Retina (tissue), 1 donor: Measurements from ENCODE around the gene CRB1.
"Not testable (repeated sequence)": the region's sequence is repeated elsewhere in the genome, so short reads cannot be mapped to it uniquely, and the experiment has no call there.

Experiments used
- DNase-seq: peaks from one replicate; pipeline ENCODE4 v3.0.0-alpha.2; 2016

CRB1 gene

DNA sequence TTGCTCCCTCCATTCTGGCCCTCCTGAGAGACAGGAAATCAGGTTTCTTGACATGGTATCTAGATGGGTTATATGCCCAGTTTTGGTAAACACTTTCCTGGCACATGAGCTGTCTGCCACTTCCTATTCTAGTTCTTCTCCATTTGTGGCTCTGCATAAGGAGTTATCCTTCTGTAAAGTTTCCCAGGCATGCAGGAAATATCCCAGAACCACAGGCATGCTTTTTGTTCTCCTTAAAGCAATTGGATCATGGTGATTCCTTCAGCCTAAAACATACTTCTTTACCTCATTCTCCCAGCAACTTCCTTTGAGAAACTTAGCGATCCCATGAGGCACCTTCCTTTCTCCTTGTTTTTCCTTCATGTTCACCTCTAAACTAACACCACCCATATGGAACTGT lies 199.8 kb downstream of the CRB1 start:
- DNase-seq: no peak

DNA sequence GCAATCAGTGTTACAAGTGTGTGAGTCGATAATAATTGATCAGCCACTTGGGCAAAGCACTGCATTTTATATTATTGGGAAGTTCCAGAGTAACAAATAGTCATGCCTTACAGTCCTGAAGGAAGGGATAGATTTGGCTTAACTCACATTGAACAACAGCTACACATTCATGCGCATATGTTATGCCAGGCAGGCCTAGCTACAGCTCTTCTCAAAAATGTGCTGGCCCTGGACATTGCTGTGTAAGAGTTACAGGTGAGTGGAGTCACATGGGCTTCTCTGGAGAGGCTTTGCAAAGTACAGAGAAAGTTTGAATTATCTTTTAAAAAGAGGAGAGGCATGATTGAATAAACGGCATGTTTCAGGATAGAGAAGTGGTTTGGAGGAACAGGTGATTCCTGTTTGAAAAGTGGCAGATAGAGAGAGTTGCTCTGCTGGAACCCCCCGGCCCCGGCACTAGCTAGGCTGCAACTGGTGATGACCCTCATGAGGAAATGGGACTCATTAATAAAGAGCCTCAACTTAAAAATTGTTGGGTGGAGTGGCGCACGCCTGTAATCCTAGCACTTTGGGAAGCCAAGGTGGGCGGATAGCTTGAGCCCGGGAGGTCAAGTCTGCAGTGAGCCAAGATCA lies 200.6 kb downstream of the CRB1 start:
- no peak for DNase-seq

DNA sequence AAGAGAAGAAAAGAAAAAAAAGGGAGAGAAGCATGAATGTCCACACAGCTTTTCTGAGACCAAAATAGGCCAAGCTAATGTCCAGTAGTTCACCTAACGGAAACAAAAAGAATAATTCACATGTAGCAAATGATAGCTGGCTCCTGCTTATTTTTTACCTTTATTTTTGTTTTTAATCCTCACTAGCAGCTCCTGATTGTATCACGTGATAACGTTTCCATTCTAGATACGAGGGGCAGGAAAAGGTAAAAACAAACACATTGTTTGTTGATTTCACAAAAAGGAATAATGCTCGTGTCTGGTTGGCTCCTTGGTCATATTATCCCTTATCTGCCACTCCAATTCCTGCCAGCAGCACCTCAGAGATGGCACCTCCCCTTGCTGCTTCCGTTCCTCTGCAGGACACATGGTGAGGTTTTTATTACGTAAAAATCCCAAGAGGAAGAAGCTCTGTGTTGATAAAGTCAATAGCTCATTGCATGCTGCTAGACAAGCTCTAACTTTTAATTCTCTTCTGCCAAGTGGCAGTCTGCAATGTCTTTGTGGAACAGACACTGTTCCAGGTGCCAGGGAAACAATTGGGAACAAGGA lies 201.7 kb downstream of the CRB1 start:
- DNase-seq: no peak

DNA sequence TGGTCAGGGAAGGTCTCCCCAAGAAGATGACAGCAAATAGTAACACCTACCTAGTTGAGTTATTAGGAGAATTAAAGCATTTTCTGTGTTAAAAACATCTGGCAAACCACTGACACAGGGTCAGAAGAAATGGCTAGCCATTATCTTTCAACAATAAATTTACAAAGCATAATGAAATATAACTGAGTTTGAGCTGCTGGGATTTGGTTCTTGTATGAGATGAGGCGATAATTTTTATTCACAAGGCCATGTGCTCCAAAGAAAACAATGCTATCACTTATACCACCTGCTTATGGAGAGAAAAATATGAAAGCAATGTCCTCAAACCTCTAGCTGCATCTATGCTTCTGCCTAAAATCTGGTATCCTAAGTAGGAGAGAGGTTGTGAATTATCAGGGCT lies 202.3 kb downstream of the CRB1 start:
- DNase-seq: no peak

DNA sequence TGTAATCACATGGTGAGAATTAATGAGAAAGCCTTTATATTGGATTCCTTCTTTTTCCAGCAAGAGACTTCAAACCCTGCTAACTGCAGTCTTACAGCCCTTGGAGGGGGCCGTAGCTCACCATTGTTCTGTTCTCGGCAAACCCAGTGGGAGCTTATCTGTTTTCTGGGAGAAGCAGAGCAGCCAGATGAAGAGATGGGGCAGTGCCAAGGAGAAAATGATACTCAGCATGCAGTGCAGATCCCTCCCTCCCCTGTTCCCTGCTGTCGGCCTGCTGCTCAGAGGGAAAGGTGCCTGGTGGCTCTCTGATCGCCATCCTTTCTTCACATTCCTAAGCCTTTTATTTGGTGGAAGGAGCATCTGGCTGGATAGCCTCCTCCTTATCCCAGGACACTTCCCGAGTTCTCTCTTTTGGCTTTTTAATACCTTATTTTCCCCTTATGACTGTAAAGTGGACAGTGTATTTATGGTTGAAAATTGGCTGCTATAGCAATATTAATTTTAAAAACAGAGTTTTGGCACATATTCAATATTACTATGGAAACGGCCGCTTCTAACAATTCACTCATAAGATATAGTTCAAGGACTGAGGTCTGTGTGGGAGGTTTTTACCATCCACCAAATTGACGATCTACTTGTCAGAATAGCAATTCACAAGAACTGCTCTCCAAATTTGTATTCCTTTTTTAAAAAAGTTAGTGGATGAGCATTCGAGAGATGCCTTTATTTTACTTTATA lies 203.4 kb downstream of the CRB1 start:
- no peak for DNase-seq

DNA sequence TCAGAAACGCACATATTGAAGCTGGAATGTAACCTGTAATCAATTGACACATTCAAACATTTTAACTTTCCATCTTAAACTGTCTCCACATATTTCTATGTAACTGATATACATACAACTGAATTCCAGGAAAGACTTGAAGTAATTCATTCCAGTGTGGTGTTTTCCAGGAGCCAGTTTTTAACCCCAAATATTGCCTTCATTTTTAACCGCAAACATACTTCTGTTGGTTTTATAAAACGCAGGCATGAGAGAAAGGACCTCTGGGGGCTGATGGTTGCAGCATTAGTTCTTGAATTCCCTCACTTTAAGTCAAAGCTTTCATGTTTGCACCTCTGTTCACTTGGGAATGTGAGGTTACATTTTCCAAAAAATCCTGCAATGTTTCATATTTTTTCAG lies 204.1 kb downstream of the CRB1 start:
- no peak for DNase-seq

DNA sequence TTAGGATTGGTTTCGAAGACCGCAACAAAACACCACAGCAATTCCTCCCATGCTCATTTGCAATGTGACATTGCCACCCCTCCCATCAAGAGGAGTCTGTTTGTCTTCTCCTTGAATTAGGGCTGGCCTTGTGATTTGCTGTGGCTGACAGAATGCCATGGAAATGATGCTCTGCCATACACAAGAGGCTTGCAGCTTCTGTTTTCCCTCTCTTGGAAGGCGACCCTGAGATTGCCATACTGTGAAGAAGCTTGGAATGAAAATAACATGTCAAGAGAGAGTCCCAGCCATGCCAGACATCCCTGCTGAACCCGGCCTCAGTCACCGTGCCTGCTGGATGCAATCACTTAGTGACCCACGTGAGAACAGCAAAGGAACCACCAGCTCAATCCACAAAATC lies 212.4 kb downstream of the CRB1 start:
- no peak for DNase-seq

DNA sequence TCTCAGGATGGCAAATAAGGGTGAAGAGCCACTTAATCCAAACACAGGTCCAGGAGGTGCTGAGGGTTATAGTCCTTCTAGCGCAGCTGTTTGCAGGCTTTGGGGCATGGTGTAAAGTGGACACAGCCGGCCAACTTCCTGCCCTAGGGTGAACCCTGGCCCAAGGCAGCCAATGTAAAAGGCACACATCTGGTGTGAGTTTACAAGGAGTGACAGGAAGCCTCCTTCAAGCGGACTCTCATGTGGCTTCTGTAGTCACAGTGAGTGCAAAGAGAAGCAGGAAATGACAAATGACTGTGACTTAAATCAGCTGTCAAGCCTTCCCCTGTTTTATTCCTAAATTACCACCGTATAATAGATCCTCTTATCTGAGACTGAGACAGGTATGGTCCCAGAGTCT lies 213.0 kb downstream of the CRB1 start:
- no peak for DNase-seq

DNA sequence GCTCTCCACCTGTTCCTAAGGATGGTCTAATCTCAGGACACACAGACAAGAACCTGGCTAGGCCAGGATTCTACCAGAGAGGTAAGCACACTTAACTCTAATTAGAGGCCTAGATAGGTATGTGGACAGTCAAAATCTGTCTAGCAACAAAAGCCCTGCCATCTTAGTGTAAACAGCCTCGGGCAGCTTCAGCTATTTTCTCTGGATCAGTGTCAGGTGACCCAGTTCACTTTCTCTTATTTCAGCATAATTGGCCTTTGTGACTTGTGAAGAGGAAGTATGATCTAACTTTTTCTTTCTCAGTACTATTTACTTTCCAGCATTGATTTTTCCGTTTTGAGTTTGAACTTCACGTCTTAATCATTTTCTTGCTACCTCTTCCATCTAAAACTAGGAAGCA lies 217.7 kb downstream of the CRB1 start:
- no peak for DNase-seq

DNA sequence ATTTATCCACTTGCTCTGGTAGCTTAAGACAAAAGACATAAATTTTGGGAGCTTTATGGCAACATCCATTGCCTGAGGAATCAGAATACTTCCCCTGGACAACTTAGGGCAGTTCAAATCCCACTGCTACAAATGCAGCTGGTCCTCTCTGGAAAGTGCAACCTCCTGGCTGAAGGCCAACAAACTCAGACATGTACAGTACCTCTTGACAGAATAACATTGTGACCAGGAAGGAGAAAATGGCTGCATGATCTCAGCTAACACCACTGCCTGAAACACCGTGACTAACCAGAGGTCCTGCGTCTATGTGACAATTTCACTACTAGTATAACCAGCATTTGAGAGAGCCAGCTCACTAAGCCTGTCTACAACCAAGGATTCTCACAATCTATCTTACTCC lies 218.9 kb downstream of the CRB1 start:
- no peak for DNase-seq

DNA sequence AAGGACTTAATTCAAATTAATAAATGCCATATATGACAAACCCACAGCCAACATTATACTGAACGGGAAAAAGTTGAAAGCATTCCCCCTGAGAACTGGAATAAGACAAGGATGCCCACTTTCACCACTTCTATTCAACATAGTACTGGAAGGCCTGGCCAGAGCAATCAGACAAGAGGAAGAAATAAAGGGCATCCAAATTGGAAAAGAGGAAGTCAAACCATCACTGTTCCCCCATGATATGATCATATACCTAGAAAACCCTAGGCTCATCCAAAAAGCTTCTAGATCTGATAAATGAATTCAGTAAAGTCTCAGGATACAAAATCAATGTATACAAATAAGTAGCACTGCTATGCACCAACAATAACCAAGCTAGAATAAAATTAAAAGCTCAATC lies 223.5 kb downstream of the CRB1 start:
- DNase-seq: not testable (repeated sequence)

DNA sequence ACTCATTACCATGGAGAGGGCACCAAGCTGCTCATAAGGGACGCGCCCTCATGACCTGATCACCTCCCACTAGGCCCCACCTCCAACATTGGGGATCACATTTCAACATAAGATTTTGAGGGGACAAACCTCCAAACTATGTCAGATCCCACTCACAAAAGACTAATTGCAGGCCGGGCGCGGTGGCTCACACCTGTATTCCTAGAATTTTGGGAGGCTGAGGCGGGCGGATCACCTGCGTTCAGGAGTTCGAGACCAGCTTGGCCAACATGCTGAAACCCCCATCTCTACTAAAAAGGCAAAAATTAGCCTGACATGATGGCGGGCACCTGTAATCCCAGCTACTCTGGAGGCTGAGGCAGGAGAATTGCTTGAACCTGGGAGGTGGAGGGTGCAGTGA lies 228.7 kb downstream of the CRB1 start:
- no peak for DNase-seq

DNA sequence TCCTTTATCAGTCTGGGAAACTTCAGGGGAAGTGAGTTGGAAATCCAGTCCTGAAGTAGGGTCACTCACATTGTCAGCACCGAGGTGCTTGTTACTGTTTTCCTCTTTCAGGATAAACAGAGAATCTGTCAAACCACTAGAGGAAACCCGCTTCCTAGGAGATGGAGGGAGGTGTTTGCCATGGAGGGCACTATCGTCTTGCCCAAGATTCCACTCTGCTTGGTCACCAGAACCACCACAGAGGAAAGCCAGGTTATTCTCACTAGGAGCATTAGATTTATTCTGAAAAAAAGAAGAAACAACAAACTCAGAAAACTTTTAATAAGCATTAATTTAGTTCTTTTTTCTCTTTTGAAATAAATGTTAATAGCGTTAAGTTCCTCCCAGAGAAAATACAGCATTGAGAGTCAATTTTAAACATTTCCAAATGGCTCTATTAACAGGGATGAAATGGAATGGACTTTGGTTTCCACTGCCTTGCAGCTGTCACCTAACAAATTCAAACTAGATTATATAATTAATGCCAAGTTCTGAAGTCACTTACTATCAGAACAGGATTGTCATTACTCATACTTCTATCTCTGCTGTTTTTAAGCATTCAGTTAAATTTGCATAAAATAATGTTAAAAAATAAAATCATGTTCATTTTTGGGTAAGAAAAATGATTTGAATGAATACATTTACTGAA lies 242.8 kb downstream of the CRB1 start:
- no peak for DNase-seq

DNA sequence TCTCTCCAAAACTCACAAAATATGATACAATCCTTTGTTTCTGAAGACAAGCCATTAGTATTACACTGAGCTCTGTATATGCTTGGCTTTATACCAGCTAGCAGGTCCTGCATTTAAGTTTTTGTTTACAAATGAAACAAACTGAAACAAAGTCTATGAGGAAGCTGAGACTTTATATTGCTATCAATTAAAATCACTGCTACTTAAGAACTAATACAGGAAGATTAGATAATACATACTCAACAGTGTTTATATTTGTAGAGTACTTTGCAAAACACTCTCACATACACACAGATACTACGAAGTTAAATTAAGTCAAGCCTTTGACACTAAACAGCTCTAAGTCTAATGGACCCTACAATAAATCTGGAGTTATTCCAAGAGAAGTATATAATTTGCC lies 247.4 kb downstream of the CRB1 start:
- no peak for DNase-seq

DNA sequence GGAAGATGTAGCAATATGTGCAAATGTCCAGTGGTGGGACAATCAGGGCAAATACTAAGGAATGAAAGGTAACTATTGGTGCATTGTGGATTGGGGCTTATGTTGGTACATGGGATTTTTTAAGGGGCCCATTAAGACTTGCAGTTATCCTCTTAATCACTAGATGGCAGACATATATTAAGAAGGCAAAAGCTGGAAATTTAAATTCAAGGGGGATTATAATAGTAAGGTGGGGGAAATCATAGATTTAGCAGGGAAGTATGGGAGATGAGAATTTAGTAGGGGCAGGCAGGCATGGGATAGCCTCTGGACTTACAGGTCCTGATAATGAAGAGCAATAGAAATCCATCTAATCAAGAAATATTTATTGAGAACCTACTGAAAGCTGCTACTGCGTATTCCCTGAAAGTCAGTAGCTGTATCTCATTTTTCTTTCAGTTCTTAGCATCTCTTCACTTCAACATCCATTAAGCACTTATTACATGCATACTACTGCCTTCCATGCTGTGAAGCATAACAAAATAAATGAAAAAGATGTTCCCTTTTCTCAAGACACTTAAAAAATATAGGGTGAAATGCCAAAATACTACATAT lies 251.8 kb downstream of the CRB1 start:
- no peak for DNase-seq

DNA sequence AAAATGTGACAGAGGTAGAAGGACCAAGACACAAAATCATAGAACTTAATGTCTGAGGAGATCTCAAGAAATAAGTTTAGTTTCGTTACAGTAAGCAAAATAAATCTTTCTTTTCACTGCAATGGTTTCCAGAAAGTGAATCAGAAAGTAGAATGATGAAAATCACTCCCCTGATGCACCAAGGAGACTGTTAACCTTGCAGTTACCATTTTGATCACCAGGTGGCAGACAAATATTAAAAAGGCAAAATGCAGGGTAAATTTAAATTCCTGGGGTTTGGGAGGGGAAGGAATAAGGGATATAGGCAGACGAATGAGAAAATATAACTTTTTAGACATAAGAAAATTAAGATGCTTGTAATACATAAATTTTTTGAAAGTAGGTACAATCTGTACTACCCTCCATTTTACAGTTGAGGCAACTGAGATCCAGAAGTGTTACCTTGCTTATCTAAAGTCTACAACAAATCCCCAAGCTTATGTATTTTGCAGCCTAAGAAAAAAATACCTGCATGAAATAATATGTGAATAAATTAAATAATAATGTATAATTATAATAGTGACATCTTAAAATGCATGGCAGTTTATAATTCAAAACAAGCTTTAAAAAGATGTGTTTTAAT lies 253.2 kb downstream of the CRB1 start:
- DNase-seq: peak; percentile 23

DNA sequence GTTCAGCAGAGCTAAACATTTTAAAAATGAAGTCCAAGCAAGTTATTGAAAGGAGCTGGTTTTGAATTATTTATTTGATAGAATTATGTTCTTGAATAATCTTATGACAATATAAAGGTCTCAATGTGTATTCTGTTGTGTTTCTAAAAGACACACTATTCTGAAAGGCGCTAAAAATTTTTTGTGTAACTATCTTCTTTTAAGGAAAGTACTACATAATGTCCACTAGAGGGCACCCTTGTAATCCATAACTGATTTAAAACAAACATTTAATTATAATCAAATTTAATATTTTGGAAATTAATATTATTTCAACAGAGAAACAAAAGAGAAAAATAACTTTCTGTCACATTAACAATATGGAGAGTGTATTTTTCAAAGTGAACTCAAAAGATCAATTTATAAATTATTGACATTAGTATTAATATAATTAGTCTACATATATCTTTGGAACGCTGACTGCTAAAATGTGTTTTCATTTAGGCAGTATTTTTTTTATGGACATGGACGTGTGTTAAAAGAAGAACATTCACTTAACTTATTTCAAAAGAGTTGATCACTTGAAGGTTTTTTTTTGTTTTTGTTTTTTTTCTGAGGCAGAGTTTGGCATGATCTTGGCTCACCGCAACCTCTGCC lies 258.8 kb downstream of the CRB1 start:
- DNase-seq: no peak
